ENCODE measurements around the gene KCTD3.

The KCTD3 gene

DNA sequence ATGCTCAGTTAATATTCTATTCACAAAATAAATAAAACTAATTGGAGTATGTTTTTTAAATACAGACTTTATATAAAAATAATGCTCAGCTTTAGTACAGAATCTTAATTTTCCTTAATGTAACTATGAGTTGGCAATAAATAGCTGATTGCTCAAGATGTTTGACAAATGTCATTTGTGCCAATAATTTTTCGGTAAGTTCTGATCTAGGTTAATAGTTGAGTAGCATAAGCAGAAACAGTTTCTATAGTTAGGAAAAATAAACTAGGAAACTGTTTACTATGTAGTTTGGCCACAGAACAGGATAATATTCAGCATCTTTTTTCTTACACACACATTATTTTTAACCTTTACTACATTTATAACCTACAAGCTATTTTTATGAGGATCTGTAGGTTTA is 40.3 kb downstream of the KCTD3 start:
- DNase-seq (ENCODE audit: low read depth): no peak
- TF ChIP-seq, protein P1, sequence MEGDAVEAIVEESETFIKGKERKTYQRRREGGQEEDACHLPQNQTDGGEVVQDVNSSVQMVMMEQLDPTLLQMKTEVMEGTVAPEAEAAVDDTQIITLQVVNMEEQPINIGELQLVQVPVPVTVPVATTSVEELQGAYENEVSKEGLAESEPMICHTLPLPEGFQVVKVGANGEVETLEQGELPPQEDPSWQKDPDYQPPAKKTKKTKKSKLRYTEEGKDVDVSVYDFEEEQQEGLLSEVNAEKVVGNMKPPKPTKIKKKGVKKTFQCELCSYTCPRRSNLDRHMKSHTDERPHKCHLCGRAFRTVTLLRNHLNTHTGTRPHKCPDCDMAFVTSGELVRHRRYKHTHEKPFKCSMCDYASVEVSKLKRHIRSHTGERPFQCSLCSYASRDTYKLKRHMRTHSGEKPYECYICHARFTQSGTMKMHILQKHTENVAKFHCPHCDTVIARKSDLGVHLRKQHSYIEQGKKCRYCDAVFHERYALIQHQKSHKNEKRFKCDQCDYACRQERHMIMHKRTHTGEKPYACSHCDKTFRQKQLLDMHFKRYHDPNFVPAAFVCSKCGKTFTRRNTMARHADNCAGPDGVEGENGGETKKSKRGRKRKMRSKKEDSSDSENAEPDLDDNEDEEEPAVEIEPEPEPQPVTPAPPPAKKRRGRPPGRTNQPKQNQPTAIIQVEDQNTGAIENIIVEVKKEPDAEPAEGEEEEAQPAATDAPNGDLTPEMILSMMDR (conservative IDR thresholded peaks at IDR 0.05; ENCODE audit: control insufficient read depth, insufficient read depth, low read depth, low read length): no peak
- H3K4me3 ChIP-seq (ENCODE audit: control insufficient read depth, low read depth, low read length): no peak overlapping the region

DNA sequence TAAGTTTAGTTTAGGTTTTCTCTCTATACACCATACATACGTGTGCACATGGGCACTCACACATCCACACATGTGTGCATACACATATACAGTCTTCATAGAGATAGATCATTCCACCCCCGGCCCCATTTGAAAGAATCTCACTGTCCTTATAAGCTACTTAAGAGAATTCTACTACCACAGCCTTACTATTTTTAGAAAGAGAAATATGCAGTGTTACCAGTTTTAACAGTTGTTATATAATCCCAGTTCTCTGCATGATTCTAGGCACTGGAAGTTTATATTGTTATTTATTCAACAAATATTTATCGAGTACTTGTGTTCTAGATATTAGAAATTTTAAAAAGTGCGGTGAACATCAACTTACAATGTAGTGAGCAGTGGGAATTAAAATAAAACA is 41.5 kb downstream of the KCTD3 start:
- no peak for DNase-seq (ENCODE audit: low read depth)
- TF ChIP-seq, protein P1 (conservative IDR thresholded peaks at IDR 0.05; ENCODE audit: control insufficient read depth, insufficient read depth, low read depth, low read length): no peak
- no peak overlapping the region for H3K4me3 ChIP-seq (ENCODE audit: control insufficient read depth, low read depth, low read length)

DNA sequence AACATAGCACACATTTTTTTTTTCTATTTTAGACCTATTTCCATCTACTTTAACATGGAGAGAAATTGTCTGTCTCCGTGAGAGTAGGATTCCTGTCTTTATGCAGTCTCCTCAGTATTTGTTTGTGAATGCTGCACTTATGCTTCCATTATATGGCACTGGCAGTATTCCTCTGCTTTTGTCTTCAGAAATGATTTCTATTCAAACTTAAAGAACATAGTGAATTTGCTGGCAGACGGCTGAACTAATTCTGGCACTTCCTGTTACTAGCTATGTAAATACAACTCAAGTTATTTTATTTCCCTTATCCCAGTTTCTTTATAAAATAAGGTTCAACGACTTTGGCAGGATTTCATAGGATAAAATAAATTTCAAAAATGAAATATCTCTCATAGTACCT is 45.3 kb downstream of the KCTD3 start:
- H3K4me3 ChIP-seq (ENCODE audit: control insufficient read depth, low read depth, low read length): no peak overlapping the region
- no peak for DNase-seq (ENCODE audit: low read depth)
- TF ChIP-seq, protein P1 (conservative IDR thresholded peaks at IDR 0.05; ENCODE audit: control insufficient read depth, insufficient read depth, low read depth, low read length): no peak

DNA sequence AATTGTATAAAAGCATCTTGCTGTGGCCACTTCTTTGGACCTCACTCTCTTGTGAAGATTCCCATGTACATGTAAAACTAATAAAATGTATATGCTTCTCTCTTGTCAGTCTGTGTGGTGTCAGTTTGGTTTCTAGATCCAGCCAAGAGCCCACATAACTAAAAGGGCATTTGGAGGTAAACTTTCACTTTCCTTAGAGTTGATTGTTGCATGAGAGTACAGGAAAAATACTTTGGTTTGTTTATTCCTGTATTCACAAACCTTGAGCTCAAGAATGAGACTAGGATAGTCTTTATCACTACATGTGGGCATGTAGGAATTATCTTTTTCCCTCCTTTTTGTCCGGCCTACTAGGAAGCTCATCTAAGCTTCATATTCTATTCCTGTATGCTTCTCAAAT is 50.9 kb downstream of the KCTD3 start:
- TF ChIP-seq, protein P1 (conservative IDR thresholded peaks at IDR 0.05; ENCODE audit: control insufficient read depth, insufficient read depth, low read depth, low read length): no peak
- no peak for DNase-seq (ENCODE audit: low read depth)
- no peak overlapping the region for H3K4me3 ChIP-seq (ENCODE audit: control insufficient read depth, low read depth, low read length)

DNA sequence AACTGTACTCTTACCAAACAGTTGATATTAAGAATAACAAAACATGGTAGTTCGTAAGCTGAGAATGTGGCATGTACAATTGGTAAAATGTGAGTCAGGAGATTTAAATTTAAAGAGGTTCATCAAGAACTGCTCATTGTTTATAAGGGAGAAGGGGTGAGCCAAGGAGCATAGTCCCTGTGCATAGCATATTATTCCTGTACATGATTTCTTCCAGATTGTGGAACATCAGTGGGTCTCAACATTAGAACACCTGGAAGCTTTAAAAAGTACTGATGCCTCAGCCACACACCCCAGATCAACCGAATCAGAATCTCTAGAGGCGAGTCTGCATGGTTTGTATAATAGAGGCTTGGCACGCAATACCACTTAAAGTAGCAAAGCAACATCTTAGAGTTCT is 56.1 kb downstream of the KCTD3 start:
- TF ChIP-seq, protein P1 (conservative IDR thresholded peaks at IDR 0.05; ENCODE audit: control insufficient read depth, insufficient read depth, low read depth, low read length): no peak
- no peak for DNase-seq (ENCODE audit: low read depth)
- no peak overlapping the region for H3K4me3 ChIP-seq (ENCODE audit: control insufficient read depth, low read depth, low read length)

DNA sequence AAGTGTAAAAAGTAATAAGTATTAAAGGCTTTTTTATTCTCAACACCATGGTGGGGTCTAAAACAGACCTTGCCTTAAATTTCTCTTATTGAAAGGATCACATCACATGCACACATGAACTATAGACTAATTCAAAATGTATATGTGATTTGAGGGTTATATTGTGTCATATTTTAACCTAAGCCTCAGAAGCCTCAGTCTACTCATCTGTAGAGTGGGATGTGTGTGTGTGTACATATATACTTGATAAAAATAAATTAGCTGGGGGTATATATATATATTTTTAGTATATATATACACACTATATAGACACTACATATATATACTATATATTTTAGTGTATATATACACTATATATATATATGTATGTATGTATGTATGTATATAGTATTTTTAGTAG is 58.8 kb downstream of the KCTD3 start:
- H3K4me3 ChIP-seq (ENCODE audit: control insufficient read depth, low read depth, low read length): no peak overlapping the region
- TF ChIP-seq, protein P1 (conservative IDR thresholded peaks at IDR 0.05; ENCODE audit: control insufficient read depth, insufficient read depth, low read depth, low read length): no peak
- no peak for DNase-seq (ENCODE audit: low read depth)

DNA sequence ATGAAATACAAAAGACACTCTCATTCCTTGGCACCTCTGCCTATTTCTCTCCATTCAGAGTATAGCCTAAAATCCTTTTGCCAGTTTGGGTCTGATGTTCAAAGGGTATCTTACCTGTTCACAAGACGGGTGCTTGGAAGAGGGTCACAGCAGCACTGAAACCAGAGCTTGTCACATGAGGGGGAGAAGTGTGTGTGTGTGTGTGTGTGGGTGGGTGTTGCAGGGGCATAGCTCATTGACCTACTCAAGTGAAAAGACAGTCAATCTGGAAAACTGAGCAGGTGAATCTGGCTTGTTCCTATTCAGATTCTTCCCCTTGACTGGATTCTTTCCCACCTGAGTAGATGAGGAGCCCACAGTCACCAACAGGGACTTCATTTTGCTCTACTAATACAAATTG is 63.9 kb downstream of the KCTD3 start:
- H3K4me3 ChIP-seq (ENCODE audit: control insufficient read depth, low read depth, low read length): no peak overlapping the region
- TF ChIP-seq, protein P1 (conservative IDR thresholded peaks at IDR 0.05; ENCODE audit: control insufficient read depth, insufficient read depth, low read depth, low read length): no peak
- no peak for DNase-seq (ENCODE audit: low read depth)
